ENCODE data around the gene CATSPERD.

GRCh38 chr19:5767949-5768348 is 47.5 kb downstream of the CATSPERD start:
- TF ChIP-seq MAX (IDR thresholded peaks at IDR 0.05; ENCODE audit: low read depth, low read length) (no peak), CTCF (IDR thresholded peaks at IDR 0.05; ENCODE audit: low read depth, low read length) (no peak)
